NK-92 treated with Interleukin-12 subunit alpha and Interleukin-12 subunit beta, amount 100 ng/mL, for 24 hours (cell line): ENCODE results near the gene ECHDC3.
"Not testable (repeated sequence)": the region's sequence is repeated elsewhere in the genome, so short reads cannot be mapped to it uniquely, and the experiment has no call there.

ENCODE experiments used
- DNase-seq: peaks from one replicate; lab custom pipeline; 2025; lab: John Stamatoyannopoulos, UW

Gene ECHDC3

GRCh38 chr10:11715815-11716494 is 26.2 kb upstream of the ECHDC3 start:
- no peak for DNase-seq

- DNase-seq: no peak
Observed at GRCh38 chr10:11716686-11717085, 25.5 kb upstream of the ECHDC3 start.

GRCh38 chr10:11719496-11720259 is 22.5 kb upstream of the ECHDC3 start:
- no peak for DNase-seq

GRCh38 chr10:11720260-11720741 is 21.9 kb upstream of the ECHDC3 start:
- no peak for DNase-seq

GRCh38 chr10:11721806-11722205 is 20.4 kb upstream of the ECHDC3 start:
- no peak for DNase-seq

GRCh38 chr10:11723359-11723758 is 18.8 kb upstream of the ECHDC3 start:
- DNase-seq: no peak

- no peak for DNase-seq
Observed at GRCh38 chr10:11724938-11725776, 17.0 kb upstream of the ECHDC3 start.

GRCh38 chr10:11725912-11726311 is 16.3 kb upstream of the ECHDC3 start:
- no peak for DNase-seq

- DNase-seq: no peak
Observed at GRCh38 chr10:11727563-11727962, 14.6 kb upstream of the ECHDC3 start.

- no peak for DNase-seq
Observed at GRCh38 chr10:11728353-11728752, 13.8 kb upstream of the ECHDC3 start.

- DNase-seq: no peak
Observed at GRCh38 chr10:11729790-11730315, 12.3 kb upstream of the ECHDC3 start.

GRCh38 chr10:11730779-11731178 is 11.4 kb upstream of the ECHDC3 start:
- DNase-seq: no peak

- DNase-seq: not testable (repeated sequence)
Observed at GRCh38 chr10:11736767-11737166, 5.4 kb upstream of the ECHDC3 start.

- not testable (repeated sequence) for DNase-seq
Observed at GRCh38 chr10:11737258-11738032, 4.7 kb upstream of the ECHDC3 start.

GRCh38 chr10:11740907-11741306 is 1.3 kb upstream of the ECHDC3 start:
- DNase-seq: no peak

GRCh38 chr10:11741608-11742007 is 574 bp upstream of the ECHDC3 start:
- DNase-seq: no peak

GRCh38 chr10:11742779-11743298 is 657 bp downstream of the ECHDC3 start:
- no peak for DNase-seq

- no peak for DNase-seq
Observed at GRCh38 chr10:11743461-11744338, 1.5 kb downstream of the ECHDC3 start.

GRCh38 chr10:11745045-11745444 is 2.9 kb downstream of the ECHDC3 start:
- DNase-seq: no peak

- no peak for DNase-seq
Observed at GRCh38 chr10:11746883-11747539, 4.8 kb downstream of the ECHDC3 start.
